Activated T-cell treated with anti-CD3 and anti-CD28 coated beads for 24 hours (primary cell): ENCODE measurements around the gene LENG1.

ENCODE experiments used
- DNase-seq: peaks from one replicate; pipeline ENCODE4 v3.0.0-alpha.2; 2020; ENCODE audit warnings: low read depth

LENG1 gene

DNA sequence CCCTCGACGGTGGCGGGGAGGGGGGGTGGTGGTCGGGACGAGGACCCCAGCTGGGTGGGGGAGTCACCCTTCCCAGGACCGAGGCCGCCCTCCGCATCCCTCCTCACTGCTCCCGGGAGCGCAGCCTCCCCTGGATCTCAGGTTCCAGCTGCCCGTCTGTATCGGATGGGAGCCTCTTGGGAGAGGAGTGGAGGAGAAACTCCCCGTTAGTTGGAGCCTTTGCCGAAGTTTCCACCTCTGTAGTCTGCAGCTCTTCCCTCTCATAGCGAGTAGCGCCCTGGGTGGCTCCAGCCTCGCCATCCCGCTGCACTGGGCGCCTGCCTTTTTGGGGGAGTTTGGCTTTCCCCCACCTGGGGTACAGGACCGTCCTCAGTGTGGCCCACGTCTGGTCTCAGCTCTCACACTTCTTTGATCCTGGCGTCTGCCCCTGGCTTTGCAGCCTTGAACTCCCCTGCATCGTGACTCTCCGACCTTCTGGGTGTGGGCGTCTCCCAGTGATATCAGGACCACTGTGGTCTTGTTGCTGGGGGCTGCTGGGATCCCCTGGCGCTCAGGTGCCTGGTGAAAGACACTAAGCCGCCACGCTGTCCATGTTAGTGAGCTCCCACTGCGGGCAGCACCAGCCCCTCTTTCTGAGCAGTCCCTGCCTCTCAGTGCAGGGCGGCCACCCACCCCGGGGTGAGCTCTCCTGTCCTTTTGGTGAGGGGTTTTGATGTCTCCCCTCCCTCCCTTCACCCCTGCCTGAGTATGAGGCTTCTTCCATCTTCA is 20.8 kb downstream of the LENG1 start:
- no peak for DNase-seq

- DNase-seq: no peak
These were observed 21.6 kb downstream of the LENG1 start, which contains the start of gene CNOT3 for GRCh38 chr19:54137699-54138488. TSS of gene CNOT3 (plus strand) at chr19:54137762. CDS start at chr19:54142979, 5,217 bp downstream.

DNA sequence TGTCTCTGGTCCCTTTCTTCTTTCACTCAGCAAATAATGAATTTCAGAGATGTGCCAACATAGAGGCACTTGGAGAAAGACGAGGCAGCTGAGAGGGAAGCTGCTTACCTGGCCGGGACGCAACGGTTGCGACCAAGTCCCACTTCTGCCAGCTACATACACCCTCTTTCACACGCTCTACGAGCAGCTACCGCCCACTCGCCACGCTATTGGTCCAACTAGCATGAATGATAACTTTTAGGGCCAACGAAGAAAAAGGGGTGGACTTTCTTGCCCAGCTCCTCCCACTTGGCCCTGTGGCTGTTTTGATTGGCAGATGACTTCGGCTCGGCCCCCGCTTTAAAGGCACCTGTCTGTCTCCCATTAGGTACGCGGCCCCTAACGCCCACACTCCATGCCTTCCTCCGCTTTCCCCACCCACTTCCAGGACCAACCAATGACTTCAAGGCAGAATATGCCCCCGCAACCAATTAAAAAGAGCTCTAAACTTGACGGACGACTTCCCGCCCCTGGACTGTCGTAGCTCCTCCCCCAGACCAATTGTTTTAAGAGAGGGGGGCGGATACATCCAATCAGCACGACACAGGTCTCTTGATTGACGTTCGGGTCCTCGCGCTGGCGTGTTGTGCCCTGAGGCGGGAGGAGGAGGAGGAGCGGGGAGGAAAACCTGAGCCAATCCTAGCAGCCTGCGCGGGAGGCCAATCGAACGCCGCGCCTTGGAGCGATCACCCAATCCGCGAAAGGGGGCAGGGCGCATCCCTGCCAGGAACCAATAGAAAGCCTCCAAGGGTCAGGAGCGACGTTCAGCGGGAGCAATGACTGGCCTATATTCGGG is 22.4 kb downstream of the LENG1 start:
- peak; percentile 98 for DNase-seq

DNA sequence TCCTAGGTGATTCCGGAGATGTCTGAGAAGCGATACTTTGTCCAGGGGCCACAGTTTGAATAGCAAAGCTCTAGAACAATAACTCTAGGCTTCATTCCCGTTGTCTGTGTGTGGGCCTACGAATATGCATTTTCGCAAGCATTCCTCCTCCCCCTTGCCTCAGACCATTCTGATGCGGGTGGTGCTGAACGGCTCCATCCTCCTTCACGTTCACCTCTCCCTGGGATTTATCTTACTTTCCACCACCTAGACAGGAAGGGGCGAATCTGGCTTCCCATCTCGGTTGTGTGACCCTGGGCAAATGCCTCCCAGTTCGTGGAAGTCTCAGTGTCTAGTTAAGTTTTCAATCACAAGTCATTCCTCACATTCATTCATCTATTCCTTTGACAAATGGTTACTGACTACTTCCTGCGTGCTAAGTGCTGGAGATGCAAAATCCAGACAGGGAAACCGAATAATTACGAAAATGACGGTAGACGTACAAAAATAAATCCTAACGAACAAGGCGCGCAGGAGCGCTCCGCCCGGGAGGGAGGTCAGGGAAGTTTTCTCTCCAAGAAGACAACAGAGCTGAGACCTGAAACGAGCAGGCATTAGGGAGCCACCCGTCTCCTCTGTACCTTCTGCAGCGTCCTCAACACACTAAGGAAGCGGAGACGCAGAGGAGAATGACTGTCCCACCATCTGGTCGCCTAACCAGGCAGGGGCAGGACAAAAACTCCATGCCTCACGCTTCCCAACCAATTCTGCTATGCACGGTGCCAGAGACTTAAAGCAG is 23.2 kb downstream of the LENG1 start:
- no peak for DNase-seq

GRCh38 chr19:54133957-54134590 is 25.4 kb downstream of the LENG1 start:
- DNase-seq: no peak

- no peak for DNase-seq
These were observed 26.1 kb downstream of the LENG1 start for GRCh38 chr19:54133312-54133956.

GRCh38 chr19:54129617-54129996 is 29.9 kb downstream of the LENG1 start:
- no peak for DNase-seq

GRCh38 chr19:54128796-54129616 is 30.5 kb downstream of the LENG1 start:
- DNase-seq: no peak

DNA sequence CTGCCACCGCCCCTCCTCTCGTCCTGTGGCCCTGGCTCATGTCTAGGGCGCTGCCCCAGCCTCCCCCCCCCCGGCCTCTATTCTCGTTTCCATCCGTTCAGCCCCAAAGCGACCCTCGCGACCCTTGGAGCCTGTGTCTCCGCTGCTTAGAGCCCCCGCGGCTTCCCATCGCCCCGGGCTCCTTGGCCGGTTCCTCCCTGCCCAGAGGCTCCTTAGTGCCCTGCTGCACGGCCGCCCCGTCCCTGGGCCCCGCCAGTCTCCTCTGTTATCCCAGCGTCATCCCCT is 31.1 kb downstream of the LENG1 start:
- DNase-seq: no peak

DNA sequence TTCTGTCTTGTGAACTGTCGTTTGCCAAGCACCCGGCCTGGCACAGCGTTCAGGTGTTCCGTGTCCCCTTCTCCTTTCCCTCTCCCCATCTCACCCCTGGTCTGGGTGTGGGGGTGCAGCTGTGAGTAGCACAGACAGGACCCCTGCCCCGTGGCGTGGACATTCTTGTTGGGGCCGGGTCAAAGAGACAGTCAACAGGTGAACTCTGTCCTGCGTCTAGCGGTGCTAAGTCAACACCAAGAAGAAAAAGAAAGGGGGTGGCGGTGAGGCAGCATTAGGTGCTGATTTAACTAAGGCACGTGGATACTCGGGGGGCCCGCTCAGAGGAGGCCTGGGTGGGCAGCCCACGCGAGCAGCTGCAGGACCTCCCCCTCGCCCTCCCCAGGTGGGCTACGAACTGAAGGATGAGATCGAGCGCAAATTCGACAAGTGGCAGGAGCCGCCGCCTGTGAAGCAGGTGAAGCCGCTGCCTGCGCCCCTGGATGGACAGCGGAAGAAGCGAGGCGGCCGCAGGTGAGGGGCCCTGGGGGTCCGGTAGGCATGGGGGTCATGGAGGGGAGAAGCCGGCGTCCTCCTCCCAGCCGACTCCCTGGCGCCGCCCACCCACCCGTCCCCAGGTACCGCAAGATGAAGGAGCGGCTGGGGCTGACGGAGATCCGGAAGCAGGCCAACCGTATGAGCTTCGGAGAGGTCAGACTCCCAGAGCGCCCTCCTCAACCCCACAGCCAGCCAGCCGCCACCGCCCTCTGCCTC is 31.7 kb downstream of the LENG1 start:
- no peak for DNase-seq

GRCh38 chr19:54125713-54126112 is 33.8 kb downstream of the LENG1 start:
- DNase-seq: no peak

DNA sequence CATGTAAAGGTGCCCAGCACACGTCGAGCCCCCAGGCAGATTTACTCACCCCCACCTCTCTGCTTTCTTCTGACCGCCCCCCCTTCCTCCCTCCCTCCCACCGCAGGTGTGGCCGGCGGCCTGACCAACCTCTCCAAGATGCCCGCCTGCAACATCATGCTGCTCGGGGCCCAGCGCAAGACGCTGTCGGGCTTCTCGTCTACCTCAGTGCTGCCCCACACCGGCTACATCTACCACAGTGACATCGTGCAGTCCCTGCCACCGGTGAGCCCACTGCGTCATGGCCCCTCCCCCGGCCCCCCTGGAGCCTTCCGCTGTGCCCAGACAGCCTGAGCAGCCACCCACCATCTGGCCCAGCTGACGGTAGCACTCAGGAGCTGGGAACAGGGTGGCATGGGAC is 35.1 kb downstream of the LENG1 start:
- DNase-seq: no peak

- no peak for DNase-seq
These were observed 35.8 kb downstream of the LENG1 start for GRCh38 chr19:54123682-54124081.

DNA sequence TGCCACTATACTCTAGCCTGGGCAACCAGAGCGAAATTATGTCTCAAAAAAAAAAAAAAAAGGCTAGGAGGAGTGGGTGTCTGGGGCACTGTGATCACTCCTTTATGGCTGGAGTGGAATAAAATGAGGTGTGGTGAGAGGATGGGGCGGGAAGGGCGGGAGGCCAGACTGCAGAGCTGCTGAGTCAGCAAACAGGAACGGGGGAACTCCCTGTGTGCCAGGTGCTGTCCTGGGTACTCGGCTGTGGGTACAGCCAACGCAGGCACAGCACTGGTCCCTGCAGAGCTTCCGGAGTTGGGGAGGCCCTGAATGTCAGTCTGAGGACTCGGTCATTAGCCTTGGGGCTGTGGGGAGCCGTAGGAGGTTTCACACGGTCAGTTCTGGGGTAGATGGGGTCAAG is 38.3 kb downstream of the LENG1 start:
- DNase-seq: no peak

- DNase-seq: peak; percentile 94
These were observed 44.1 kb downstream of the LENG1 start, which contains the start of the genes PRPF31 and TFPT for GRCh38 chr19:54115109-54116063. TSS of gene PRPF31 (plus strand) at chr19:54115754. CDS start at chr19:54118279, 2,525 bp downstream. TSS of gene TFPT (minus strand) at chr19:54115657. CDS start at chr19:54115269, 388 bp downstream.

- DNase-seq: no peak
These were observed 45.0 kb downstream of the LENG1 start for GRCh38 chr19:54114340-54115108.

GRCh38 chr19:54109651-54110050 is 49.9 kb downstream of the LENG1 start:
- no peak for DNase-seq
